DND-41 (cell line): ENCODE measurements around the gene BICDL1.

Experiments
- ATAC-seq: fragments of 200-7000 bp; cut with Tn5 transposase; 3 replicates; pipeline ENCODE4 v1.9.1; 2021; ENCODE audit warnings: low read depth; ENCODE audit not compliant: insufficient read depth
- DNase-seq: peaks from one replicate; pipeline ENCODE4 v3.0.0-alpha.2; 2020
- H2AFZ ChIP-seq: 2 replicates; pipeline ENCODE4 v1.6.0; 2012; ENCODE audit warnings: low read depth, low read length
- H3K27ac ChIP-seq: 2 replicates; pipeline ENCODE4 v1.5.1; 2012; ENCODE audit warnings: low read length, inconsistent platforms
- H3K27me3 ChIP-seq: fragments of 200-600 bp; sonication (generic); 2 replicates; pipeline ENCODE4 v1.6.0; 2012; ENCODE audit warnings: low read length, mild to moderate bottlenecking, inconsistent platforms; ENCODE audit not compliant: insufficient read depth, poor library complexity
- H3K36me3 ChIP-seq: 2 replicates; pipeline ENCODE4 v1.5.1; 2012; ENCODE audit warnings: low read length, inconsistent platforms; ENCODE audit not compliant: insufficient read depth
- H3K4me1 ChIP-seq: 2 replicates; pipeline ENCODE4 v1.5.1; 2012; ENCODE audit warnings: mild to moderate bottlenecking, low read length; ENCODE audit not compliant: insufficient read depth
- H3K4me2 ChIP-seq: 2 replicates; pipeline ENCODE4 v1.6.0; 2012; ENCODE audit warnings: mild to moderate bottlenecking, moderate library complexity, low read length, inconsistent platforms; ENCODE audit not compliant: insufficient read depth
- H3K4me3 ChIP-seq, 2 experiments: fragments of 200-600 bp in 1 of 2; shearing (Covaris generic) in 1 of 2; 2 replicates each; pipeline ENCODE4 v1.5.1; 2012 to 2016; ENCODE audit warnings: inconsistent platforms in 2 of 2, low read length in 2 of 2, mild to moderate bottlenecking in 2 of 2, low read depth in 1 of 2, moderate library complexity in 1 of 2
- H3K79me2 ChIP-seq: 2 replicates; pipeline ENCODE4 v1.6.0; 2012; ENCODE audit warnings: low read length, inconsistent platforms; ENCODE audit not compliant: insufficient read depth
- H3K9ac ChIP-seq: 2 replicates; pipeline ENCODE4 v1.6.0; 2012; ENCODE audit warnings: low read depth, mild to moderate bottlenecking, inconsistent platforms, low read length, moderate library complexity
- H3K9me3 ChIP-seq: 2 replicates; pipeline ENCODE4 v1.5.1; 2012; ENCODE audit warnings: low read length, moderate library complexity, mild to moderate bottlenecking, inconsistent platforms; ENCODE audit not compliant: insufficient read depth, severe bottlenecking
- H4K20me1 ChIP-seq: 2 replicates; pipeline ENCODE4 v1.6.0; 2012; ENCODE audit warnings: low read length; ENCODE audit not compliant: insufficient read depth
- CTCF ChIP-seq: IDR thresholded peaks from 2 replicates; pipeline ENCODE4 v1.5.1; 2012; ENCODE audit warnings: borderline replicate concordance, low read length, moderate library complexity, mild to moderate bottlenecking; ENCODE audit not compliant: poor library complexity, severe bottlenecking; ENCODE audit errors: extremely low read depth
- EZH2 ChIP-seq: IDR thresholded peaks from 3 replicates; pipeline ENCODE4 v1.6.1; 2012; ENCODE audit warnings: borderline replicate concordance, low read depth, mild to moderate bottlenecking, moderate library complexity, low read length, inconsistent platforms; ENCODE audit not compliant: severe bottlenecking

Gene BICDL1

GRCh38 chr12:120102189-120103043 lies 113.4 kb downstream of the BICDL1 start:
- Histone ChIP-seq H3K9ac (no peak overlapping the region), H3K27ac (no peak overlapping the region), H2AFZ (no peak overlapping the region), H3K79me2 (peaks cover 79% of the 10 kb centered on the region), H3K36me3 (peaks cover 82% of the 10 kb centered on the region), H3K4me3 (no peak overlapping the region), H3K4me2 (no peak overlapping the region), H3K9me3 (no peaks in the 10 kb centered on the region), H3K27me3 (no peaks in the 10 kb centered on the region), H3K4me1 (no peaks in the 10 kb centered on the region), H4K20me1 (peaks cover 83% of the 10 kb centered on the region)
- DNase-seq = no peak
- no peak for TF ChIP-seq EZH2
- no peak for TF ChIP-seq CTCF
- no peak for ATAC-seq

- H3K4me2 ChIP-seq = no peak overlapping the region
- H3K4me3 ChIP-seq = no peak overlapping the region
- no peaks in the 10 kb centered on the region for H3K4me1 ChIP-seq
- DNase-seq (no peak), ATAC-seq (no peak)
- H4K20me1 ChIP-seq = peaks cover 87% of the 10 kb centered on the region
- no peak overlapping the region for H3K9ac ChIP-seq
- H3K36me3 ChIP-seq = peaks cover 82% of the 10 kb centered on the region
- peaks cover 83% of the 10 kb centered on the region for H3K79me2 ChIP-seq
- no peak overlapping the region for H3K27ac ChIP-seq
- no peak for TF ChIP-seq CTCF
- no peak for TF ChIP-seq EZH2
- no peaks in the 10 kb centered on the region for H3K9me3 ChIP-seq
- H2AFZ ChIP-seq = no peak overlapping the region
- no peaks in the 10 kb centered on the region for H3K27me3 ChIP-seq
Observed at GRCh38 chr12:120103044-120103338, 114.0 kb downstream of the BICDL1 start.

- Histone ChIP-seq H4K20me1 (peaks cover 87% of the 10 kb centered on the region), H3K9me3 (no peaks in the 10 kb centered on the region), H3K4me2 (no peak overlapping the region), H3K9ac (no peak overlapping the region), H3K4me3 (no peak overlapping the region), H3K79me2 (peaks cover 87% of the 10 kb centered on the region), H3K27ac (no peak overlapping the region), H3K36me3 (peaks cover 82% of the 10 kb centered on the region), H3K4me1 (no peaks in the 10 kb centered on the region), H3K27me3 (no peaks in the 10 kb centered on the region), H2AFZ (no peak overlapping the region)
- no peak for ATAC-seq
- DNase-seq = no peak
- TF ChIP-seq CTCF (no peak), EZH2 (no peak)
Observed at GRCh38 chr12:120103371-120103770, 114.3 kb downstream of the BICDL1 start.
